Progenitor cell of endocrine pancreas (in vitro differentiated cells): Measurements from ENCODE around the gene SEC31B. TPM values are rescaled to one million over a fixed set of nuclear protein-coding genes. Genes with fewer than 3 reads are reported as not detected.

Experiments
- DNase-seq: peaks from one replicate; pipeline ENCODE4 v3.0.0; 2021; ENCODE audit warnings: low spot score; ENCODE audit not compliant: unreplicated experiment
- H3K27ac Mint-ChIP-seq: 2 replicates; pipeline ENCODE4 v1.8.0; 2021; ENCODE audit warnings: mild to moderate bottlenecking, moderate library complexity, mixed read lengths
- H3K27me3 Mint-ChIP-seq: 2 replicates; pipeline ENCODE4 v1.8.0; 2021; ENCODE audit warnings: mixed read lengths
- H3K36me3 Mint-ChIP-seq: 2 replicates; pipeline ENCODE4 v1.8.0; 2022; ENCODE audit warnings: mixed read lengths; ENCODE audit not compliant: insufficient read depth
- H3K4me1 Mint-ChIP-seq: 2 replicates; pipeline ENCODE4 v1.8.0; 2021; ENCODE audit warnings: low read depth, mixed read lengths
- H3K4me3 Mint-ChIP-seq: 2 replicates; pipeline ENCODE4 v1.8.0; 2021; ENCODE audit warnings: low read depth, mild to moderate bottlenecking, moderate library complexity, mixed read lengths
- H3K9me3 Mint-ChIP-seq: 2 replicates; pipeline ENCODE4 v1.8.0; 2021; ENCODE audit warnings: low read depth, mixed read lengths
- CTCF ChIP-seq: fragments of 200-600 bp; sonication (generic); IDR thresholded peaks from one replicate; pipeline ENCODE4 v1.5.0; 2021; ENCODE audit warnings: antibody characterized with exemption, mild to moderate bottlenecking; ENCODE audit not compliant: unreplicated experiment
- total RNA-seq: library from RNA; stranded (reverse); gene quantifications from 2 replicates; pipeline ENCODE4 v1.2.1, GENCODE V29; 2021

Gene SEC31B
- total RNA-seq, 1 donor from 2014 or later: 24.0 TPM

GRCh38 chr10:100506596-100507356, 12.9 kb downstream of the SEC31B start:
- TF ChIP-seq CTCF: no peak
- Mint-ChIP-seq H3K4me3 (no peak overlapping the region), H3K36me3 (peaks cover 9% of the 10 kb centered on the region), H3K27me3 (no peaks in the 10 kb centered on the region), H3K27ac (no peak overlapping the region), H3K9me3 (no peaks in the 10 kb centered on the region), H3K4me1 (peaks cover 20% of the 10 kb centered on the region)
- DNase-seq: no peak

DNA sequence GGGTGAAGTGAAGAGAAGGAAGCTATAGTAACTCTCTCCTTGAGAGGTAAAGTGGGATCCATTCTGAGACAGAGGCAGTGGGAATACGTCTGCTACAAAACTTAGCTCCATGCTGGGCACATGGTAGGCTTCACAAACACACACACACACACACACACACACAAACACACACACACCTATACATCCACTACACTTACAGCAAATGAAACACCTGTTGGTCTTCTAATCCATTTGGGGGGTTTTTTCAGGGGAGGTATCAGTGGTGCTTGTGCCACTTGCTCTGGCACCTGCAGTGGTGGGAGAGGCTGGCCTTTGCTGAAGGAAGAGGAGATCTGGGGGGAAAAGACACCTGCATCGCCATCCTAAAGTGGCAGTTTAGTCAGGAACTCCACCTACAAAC, 14.5 kb downstream of the SEC31B start:
- DNase-seq: no peak
- TF ChIP-seq CTCF: no peak
- Mint-ChIP-seq H3K27ac (no peak overlapping the region), H3K36me3 (peaks cover 11% of the 10 kb centered on the region), H3K9me3 (no peaks in the 10 kb centered on the region), H3K4me1 (peaks cover 23% of the 10 kb centered on the region), H3K27me3 (no peaks in the 10 kb centered on the region), H3K4me3 (no peak overlapping the region)

GRCh38 chr10:100504096-100504495, 15.6 kb downstream of the SEC31B start:
- Mint-ChIP-seq H3K4me3 (no peak overlapping the region), H3K9me3 (no peaks in the 10 kb centered on the region), H3K27me3 (no peaks in the 10 kb centered on the region), H3K36me3 (peaks cover 14% of the 10 kb centered on the region), H3K4me1 (peaks cover 34% of the 10 kb centered on the region), H3K27ac (peak overlapping the region; percentile 73)
- no peak for TF ChIP-seq CTCF
- no peak for DNase-seq

DNA sequence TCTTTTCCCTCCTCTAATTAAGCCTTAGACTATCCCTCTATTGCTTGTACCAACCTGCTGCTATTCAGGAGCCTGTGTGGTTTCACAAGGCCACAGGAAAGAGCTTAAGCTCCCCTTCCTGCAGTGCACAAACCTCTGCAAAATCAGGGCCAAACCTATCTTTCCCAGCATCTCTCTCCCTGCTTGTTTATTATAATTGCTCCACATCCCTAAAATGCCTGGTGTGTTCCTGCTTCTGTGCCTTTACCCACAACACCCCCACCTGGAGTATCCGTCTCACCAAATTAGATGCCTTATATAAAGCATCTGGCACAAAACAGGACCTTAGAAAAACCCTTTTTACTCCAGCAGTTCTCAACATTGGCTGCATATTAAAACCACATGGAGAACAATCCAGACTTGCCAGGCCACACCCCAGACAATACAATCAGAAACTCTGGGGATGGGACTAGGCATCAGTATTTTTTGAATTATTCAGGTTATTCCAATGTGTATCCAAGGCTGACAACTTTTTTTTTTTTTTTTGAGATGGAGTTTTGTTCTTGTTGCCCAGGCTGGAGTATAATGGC, 16.7 kb downstream of the SEC31B start:
- no peak for DNase-seq
- Mint-ChIP-seq H3K9me3 (no peaks in the 10 kb centered on the region), H3K4me1 (peaks cover 35% of the 10 kb centered on the region), H3K27ac (peak overlapping the region; percentile 8), H3K27me3 (no peaks in the 10 kb centered on the region), H3K4me3 (no peak overlapping the region), H3K36me3 (peaks cover 13% of the 10 kb centered on the region)
- no peak for TF ChIP-seq CTCF

- peaks cover 35% of the 10 kb centered on the region for H3K4me1 Mint-ChIP-seq
- peaks cover 2% of the 10 kb centered on the region for H3K27me3 Mint-ChIP-seq
- H3K4me3 Mint-ChIP-seq: no peak overlapping the region
- H3K36me3 Mint-ChIP-seq: peaks cover 17% of the 10 kb centered on the region
- H3K9me3 Mint-ChIP-seq: no peaks in the 10 kb centered on the region
- no peak for DNase-seq
- H3K27ac Mint-ChIP-seq: no peak overlapping the region
- no peak for TF ChIP-seq CTCF
Observed at GRCh38 chr10:100501423-100501822, 18.2 kb downstream of the SEC31B start.
